HG02973 (cell line): ENCODE measurements around the gene EPS15.
"Not testable (repeated sequence)": the region's sequence is repeated elsewhere in the genome, so short reads cannot be mapped to it uniquely, and the experiment has no call there.

Experiments
- ATAC-seq: cut with Tn5 transposase; IDR thresholded peaks from one replicate; pipeline ENCODE4 v1.9.1; 2021; ENCODE audit warnings: moderate library complexity; ENCODE audit not compliant: unreplicated experiment

The EPS15 gene

DNA sequence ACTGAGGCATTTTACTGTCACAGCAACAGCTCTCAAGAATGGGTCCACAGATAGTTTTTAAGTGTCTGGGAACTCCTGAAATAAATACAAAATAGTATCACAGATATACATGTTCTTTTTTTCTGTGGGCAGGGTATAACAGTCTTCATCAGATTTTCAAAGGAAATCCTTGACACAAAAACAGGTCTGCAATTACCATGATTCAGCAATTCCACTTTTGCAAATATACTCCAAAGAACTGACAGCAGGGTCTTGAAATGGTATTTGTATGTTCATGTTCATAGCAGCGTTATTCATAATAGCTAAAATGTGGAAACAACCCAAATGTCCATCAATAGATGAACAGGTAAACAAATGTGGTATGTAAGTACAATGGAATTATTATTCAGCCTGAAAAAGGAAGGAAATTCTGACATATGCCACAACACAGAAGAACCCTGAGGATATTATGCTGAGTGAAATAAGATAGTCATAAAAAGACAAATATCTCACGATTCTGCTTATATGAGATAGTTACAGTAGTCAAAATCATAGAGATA, 85.0 kb downstream of the EPS15 start:
- no peak for ATAC-seq

DNA sequence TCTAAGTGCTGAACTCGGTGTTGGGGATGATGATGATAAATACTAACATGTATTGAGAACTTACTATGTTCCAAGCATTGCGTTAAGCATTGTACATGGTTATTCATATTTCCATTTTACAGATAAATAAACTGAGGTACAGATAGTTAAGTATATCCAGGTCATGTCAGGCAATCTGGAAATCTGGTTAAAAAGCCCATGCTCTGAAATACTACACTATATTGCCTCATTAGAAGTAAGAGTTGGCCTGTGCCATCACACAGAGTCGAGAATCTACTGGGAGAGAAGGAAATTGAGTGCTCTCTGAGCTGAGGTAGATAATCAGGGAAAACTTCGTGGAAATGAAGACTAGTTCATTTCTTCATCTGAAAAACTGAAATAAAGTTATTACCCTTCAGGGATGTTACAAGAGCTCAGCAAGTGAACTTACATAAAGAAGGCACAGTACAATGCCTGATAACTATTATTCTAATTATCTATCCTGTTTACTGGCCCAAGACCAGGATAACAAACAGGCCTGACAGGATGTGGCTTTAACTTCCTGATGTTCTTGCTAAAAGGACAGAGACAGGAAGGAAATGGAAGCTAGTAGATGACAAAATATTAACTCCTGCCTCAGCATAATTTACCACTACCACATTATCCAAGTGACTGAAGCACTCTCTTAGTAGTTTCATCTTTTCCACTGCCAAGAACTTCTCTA, 85.6 kb downstream of the EPS15 start:
- no peak for ATAC-seq

DNA sequence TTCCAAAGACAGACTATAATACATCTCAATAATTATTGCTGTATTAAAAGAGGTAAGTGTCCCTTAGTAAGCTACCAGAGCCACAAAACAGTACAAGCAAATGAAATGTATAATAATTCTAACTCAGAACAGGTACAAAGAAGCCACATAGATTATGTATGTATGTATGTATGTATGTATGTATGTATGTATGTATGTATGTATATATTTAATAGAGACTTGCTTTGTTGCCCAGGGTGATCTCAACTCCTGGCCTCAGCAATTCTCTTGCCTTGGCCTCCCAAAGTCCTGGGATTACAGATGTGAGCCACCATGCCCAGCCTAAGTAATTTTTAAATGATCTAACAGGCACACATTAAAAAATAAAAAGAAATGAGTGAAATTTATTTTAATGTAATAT, 86.9 kb downstream of the EPS15 start:
- no peak for ATAC-seq

DNA sequence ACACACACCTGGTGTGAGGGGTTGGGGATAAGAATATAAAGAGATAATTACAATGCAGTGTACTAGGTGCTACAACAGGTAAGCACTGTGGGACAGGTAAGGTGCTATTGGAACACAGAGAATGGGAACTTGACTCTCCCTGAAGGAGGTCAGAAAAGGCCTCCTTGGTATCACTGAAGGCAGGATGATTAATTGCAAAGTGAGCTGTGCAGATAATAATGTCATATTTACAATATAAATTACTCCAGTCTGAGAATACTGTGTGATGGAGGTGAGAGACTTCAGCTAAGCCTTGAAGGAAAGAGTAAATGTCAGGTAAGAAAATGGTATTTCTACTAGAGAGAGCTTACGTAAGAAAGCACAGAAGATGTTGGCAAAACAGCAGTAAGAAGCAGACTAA, 91.6 kb downstream of the EPS15 start:
- ATAC-seq: no peak

DNA sequence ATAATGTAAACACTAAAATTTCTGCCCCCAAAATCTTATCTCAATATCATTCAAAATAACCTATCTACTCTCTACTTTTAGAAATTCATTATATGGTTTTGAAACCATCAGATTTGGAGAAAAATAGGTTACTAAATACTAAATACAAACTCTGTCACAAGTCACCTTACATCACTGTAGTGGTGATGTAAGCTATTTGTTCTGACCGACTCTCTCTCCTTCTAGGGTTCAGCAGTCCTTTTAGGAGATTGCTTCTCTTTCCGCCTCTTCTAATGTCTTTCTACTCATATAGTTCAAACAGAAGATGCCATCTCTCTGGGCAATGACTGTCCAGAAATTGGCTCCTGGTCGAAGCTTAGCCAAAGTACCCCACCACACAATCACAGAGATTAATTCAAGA, 93.1 kb downstream of the EPS15 start:
- ATAC-seq: no peak

DNA sequence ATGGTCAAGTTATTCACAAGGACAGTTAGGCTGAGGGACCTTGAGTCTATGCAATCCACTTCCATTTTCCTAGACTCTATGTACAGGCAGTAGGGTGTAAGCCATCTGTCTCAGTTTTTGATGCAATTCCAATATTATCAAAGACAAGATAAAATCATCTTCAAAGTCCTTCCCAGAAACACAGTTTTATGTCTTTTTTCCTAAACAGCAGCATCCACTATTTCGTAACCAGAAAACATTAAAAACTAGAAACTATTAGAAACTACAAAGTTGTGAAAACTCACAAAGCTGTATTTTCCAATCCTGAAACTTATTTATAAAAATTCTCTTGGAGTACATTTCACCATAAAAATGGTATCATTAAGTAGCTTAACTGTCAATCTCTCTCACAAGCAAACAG, 93.8 kb downstream of the EPS15 start:
- no peak for ATAC-seq

DNA sequence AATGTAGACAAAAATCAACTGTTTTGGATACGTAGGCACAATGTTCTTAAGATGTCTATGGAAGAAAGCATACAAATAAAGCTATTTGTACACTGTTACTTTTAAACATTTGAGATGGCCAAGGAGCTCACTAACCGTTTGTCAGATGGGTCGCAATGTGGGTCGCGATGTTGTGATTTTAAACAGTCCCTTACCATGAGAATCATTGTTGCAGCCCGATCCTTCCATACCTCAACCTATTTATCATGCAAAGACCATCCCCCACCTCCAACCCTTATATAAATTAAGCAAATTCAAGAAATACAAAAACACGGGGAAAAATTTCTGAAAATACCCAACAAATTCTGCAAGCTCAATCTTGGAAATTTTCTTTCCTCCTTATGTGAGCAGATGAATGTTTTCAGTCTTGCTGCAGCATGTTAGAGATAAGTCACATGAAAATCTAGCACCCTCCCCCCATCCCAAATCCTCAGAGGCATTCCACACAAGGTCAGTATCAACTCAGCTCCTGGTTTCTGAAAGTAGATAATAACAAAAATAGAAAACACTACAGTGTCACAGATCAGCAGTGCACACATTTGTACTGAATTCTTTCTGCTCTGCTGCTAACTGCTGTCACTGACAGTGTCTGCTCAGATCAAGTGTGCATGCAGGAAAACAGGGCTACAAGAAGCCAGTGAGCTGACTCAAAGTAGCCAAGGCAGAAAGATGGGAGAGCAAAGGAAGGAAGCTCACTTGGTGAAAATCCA, 95.8 kb downstream of the EPS15 start:
- ATAC-seq: no peak

DNA sequence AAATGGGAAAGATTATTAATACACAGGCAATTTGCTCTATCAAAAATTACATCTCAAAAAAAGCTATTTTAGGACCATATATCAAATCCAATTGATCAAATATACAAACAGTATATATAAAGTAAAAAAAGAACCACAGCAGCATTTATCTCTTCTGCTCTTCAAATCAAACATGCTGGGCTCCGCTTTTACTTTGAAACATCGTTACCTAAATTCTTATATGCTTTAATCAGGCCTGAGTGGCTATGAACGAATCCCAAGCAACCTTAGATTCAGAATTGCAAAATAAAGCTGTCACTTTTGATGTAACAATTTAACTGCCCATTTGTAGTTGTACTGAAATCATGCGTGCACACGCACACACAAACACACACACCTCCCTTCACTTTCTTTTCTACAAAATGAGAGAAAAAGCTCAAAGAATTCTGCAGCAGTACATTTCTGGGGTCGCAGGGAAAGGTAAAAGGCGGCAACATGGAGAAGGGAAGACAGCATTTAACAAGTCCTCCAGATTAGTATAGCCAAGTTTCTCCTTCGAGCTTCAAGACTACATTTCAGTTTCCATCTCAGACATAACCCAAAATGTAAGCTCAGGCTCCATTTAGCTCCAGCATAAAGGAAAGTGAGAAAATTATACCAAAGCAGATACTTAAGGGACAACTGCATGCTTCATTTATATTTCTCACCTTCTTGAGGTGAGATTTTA, 96.5 kb downstream of the EPS15 start:
- ATAC-seq: no peak

DNA sequence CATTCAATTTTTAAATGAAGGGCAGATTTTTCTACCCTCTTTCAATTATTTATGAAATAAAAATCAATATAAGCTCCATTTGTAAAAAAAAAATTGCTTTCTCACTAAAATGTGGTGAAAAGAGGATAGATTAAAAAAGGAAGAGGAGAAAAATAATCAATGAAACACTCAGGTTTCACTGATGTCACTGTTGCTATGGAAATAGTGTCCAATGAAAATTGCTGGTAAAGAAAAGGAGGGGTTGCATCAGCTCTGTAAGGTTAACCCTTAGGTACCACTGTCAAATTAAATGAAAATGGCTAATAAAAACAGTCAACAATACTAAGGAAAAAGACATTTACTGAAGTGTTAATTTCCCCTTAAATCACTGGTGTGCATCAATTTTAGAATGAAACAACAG, 97.1 kb downstream of the EPS15 start:
- no peak for ATAC-seq

DNA sequence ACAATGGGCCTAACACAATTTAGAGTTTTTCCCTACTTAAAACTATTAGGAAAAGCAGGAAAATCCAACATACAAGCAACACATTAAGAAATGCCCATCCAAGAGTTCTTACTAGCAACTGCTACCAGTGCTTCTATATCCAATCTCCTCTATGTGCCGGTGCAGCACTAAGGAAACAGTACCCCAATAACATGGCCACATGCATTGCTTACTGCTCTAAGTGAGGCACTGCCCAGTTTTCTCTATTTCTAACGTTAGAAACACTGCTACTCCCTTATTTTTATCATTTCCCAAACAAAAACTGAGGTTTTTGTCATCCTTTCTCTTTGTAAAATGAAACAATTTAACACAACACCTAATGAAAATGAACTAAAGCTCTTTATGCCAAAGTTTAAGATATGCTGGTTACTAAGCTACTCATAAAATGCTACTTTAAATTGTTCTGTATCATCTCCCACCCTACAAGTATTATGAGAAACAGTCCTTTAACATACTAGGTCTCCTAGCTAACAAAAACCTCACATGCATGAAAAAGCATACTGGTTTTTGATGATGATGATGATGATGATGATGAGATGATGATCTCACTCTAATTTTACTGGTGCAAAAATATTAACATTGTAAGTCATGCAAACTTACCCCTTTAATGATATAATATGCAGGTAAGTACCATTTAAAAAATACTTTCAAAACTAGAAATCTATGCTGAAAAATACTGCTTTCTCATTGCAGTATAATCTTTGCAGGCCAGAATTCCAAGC, 98.0 kb downstream of the EPS15 start:
- no peak for ATAC-seq

DNA sequence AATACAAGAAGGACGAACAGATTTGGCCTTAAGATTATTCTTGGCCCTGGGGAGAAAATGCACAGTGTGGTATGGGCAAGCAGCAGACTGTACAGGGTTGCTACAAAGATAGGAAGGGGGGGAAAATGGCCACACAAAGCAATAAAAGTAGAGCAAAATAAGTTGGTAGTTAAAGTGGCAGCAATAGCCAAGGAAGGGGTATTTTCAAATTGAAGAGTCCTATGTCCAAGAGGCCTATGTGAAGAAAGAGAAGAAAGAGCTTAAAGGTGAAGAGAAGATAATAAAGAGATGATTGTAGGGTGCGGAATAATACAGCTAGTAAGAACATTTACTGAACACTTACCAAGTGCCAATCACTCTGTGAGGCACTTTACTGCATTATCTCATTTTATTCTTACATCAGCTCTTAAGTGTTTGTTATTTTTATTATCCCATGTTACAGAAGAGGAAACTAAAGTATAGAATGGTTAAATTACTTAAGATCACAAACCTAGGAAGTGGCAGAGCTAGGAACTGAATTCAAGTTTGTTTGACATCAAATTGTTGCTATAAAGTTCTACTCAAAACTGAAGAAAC, 100.6 kb downstream of the EPS15 start:
- ATAC-seq: no peak

DNA sequence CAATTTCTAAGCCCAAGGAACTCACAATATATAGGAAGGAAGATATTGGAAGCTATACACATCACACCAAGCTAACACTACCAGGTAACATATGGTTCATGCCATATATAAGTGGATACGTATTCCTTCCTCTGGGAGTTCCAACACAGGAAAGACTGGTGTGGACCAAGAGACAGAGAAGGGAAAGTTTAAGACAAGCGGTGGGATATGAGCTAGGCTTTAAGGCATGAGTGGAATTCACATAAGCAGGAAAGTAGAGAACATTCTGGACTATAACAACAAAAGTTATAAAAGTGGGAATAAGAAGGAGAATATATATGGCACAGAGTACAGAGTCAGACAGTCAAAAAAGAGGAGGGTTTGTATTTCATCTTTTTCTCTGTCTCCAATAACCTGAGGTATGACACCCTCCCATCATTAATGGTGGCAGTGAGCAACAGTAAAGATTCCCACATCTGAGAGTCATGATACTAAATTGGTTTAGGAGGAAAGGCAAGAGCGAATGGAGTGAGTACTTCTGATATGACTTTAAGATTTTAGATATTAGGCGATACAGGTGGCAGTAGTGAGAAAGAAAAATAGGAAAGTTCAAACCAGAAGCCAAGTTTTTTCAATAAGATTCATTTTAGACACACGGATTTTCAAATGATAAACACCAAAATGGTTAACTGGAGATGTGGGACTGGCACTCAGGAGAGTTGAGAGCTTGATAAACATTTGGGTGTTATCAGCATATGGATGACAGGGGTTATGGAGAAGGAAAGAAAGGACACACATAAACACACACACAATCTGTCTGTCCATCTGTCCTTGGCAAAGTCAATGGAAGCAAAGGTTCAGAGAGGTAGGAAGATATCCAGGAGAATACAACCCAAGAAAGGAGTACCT, 101.3 kb downstream of the EPS15 start:
- ATAC-seq: no peak

DNA sequence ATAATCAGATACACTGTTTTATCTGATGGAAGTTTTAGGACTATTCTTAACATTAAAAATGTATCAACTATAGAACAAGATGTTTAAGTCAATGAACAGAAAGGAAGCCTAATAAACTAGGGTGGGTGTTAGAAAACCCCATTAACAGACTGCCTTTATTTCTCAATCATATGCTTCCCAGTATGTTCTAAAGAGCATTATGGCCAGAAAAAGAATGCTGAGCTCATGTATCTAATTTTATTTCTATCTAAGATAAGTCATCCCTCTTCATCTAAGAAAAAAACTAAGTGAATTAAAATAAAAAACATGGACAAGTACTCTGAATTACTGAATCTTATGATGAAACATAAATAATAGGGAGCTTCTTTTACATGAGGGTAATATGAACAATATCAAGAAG, 102.2 kb downstream of the EPS15 start:
- no peak for ATAC-seq

DNA sequence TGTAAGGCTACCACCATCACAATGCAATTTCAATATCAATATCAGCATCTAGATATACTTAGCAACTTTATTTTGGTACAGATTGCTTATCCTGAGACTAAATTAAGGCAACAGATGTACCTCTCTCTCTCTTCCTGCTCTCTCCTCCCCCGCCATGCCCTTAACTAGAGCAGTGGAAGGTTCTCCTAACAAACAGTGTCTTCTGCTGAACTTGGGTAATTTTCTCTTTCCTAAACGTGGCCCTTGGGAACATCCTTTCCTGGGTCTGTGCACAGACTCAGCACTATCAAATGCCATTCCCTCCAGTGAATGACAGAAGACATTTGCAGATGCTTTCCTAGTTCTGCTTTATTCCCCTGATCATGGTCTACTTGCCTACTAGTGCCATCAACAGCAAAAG, 103.1 kb downstream of the EPS15 start:
- no peak for ATAC-seq

DNA sequence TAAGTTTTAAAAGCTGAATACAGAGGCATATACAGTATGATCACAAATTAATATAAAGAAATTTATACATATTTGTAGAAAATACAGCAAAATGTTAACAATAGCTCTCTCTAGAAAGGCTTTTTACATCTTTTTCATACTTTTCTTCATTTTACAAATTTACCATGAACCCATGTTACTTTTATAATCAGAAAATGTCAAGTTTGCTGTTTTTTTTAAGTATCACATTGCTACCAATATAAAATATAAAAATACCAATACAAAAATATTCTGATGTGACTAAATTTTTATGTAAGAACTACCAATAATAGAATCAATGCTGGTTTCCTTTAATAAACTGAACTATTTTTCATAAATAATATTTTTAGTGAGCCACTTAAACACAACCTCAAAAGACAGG, 104.3 kb downstream of the EPS15 start:
- ATAC-seq: no peak

DNA sequence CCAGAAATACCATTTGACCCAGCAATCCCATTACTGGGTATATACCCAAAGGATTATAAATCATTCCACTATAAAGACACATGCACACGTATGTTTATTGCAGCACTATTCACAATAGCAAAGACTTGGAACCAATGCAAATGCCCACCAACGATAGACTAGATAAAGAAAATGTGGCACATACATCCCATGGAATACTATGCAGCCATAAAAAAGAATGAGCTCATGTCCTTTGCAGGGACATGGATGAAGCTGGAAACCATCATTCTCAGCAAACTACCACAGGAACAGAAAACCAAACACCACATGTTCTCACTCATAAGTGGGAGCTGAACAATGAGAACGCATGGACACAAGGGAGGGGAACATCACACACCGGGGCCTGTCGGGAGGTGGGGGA, 107.2 kb downstream of the EPS15 start:
- not testable (repeated sequence) for ATAC-seq

DNA sequence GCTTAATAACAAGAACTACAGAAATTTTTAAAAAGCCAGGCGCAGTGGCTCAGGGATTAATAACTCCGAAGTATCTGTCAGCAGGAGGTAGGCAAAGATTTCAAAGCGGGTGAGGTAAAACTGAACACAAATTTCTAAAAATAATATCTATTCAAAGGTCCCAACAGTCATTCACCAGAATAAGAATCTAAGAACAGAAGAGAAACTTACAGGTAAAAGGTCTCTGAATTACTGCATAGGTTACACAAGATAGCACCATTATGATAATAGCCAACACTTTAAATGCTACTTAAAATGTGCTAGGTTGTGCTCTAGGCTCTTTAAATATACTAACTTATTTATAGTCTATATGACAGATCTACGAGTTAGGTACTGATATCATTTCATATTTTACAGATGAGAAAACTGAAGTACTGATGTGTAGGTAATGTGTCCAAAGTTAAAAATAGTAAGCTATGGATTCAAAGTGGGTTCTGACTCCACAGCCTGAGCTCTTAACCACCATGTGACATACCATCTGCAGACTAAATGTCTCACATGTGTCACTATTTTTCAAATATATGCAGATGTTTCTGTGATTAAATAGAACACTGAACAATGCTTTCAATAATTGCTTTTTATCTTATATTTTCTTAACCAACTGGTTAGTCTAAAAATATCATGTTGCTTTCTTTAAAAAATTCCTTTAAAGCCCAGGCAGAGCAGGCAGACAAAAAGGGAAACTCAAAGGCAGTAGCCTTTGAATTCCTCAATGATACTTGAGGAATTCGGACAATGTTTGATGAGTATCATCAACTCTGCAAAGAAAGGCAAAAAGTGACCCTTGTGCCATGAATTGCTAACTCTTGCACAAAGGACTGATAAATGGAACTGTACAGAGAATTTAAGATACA, 108.3 kb downstream of the EPS15 start:
- ATAC-seq: no peak

DNA sequence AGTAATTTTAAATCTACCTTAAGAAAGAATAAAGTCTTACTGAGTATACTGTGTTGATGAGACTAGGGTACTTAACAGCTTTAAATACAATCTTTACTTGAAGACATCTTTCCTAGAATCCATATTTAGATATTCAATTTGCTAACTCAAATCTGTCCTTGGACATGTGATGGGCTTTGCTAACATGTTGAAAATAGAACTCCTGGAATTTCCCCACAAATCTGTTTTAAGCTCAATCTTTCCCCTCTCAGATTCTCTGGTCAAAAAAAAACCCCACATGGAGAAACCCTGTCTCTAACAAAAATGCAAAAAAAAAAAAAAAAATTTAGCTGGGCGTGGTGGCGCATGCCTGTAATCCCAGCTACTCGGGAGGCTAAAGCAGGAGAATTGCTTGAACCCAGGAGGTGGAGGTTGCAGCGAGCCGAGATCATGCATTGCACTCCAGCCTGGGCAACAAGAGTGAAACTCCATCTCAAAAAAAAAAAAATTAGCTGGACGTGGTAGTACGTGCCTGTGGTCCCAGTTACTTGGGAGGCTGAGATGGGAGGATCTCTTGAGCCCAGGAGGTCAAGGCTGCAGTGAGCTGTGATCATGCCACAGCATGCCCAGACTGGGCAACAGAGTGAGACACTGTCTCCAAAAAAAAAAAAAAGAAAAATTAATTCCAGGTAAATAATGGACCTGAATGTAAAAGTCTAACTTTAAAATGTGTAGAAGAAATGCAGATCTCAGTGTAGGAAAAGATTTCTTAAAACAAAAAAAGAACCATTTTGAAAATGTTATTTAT, 109.1 kb downstream of the EPS15 start:
- not testable (repeated sequence) for ATAC-seq
